GM12873 (cell line): ENCODE results near the gene TECPR1.

Source experiments
- TF ChIP-seq, protein P1 (sequence below): IDR thresholded peaks from 2 replicates; pipeline ENCODE4 v1.5.1; 2012; ENCODE audit warnings: low read depth, mild to moderate bottlenecking, moderate library complexity, low read length, control low read depth; ENCODE audit not compliant: insufficient read depth; ENCODE audit errors: missing control alignments

Gene TECPR1

DNA sequence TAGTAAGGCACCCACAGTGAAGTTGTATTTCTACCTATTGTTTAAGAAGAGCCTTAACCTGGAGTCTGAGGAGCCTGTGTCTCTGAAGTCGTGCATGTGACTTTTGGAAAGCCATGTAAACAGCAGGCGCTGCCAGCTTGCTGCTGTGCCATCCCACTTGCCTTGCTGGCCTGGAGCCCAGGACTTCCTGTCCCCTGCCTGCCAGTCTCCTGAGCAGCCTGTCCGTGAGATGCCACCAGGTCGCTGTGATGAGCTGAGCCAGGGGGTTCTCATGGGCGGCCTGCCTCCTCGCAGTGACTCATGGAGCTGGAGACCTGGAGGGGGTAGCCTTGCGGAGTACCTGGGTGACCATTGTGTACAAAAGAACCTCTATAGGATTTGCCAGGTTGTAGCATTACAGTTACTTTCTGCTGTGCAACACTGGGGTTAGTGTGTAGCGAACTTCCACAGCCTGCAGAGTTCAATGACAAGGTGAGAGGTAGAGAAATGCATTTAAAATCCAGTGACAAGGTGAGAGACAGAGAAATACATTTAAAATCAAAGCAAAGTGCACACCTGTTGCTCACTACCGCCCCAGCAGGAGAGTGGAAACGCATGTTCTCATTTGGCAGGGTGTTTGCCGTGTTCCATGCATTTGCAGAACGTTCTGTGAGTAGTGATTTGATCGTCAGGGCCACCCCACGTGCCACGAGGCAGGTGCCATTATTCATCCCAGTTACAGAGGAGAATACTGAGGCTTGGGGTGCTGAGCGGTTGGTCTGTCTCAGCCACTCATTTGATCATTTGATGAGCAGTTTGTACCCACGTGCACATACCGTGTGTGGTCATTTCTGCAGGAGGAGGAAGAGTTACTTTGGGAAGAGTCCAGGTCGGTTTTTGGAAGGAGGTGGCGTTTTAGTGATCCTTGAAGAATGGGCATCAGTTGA, 77.4 kb downstream of the TECPR1 start:
- TF ChIP-seq, protein P1, sequence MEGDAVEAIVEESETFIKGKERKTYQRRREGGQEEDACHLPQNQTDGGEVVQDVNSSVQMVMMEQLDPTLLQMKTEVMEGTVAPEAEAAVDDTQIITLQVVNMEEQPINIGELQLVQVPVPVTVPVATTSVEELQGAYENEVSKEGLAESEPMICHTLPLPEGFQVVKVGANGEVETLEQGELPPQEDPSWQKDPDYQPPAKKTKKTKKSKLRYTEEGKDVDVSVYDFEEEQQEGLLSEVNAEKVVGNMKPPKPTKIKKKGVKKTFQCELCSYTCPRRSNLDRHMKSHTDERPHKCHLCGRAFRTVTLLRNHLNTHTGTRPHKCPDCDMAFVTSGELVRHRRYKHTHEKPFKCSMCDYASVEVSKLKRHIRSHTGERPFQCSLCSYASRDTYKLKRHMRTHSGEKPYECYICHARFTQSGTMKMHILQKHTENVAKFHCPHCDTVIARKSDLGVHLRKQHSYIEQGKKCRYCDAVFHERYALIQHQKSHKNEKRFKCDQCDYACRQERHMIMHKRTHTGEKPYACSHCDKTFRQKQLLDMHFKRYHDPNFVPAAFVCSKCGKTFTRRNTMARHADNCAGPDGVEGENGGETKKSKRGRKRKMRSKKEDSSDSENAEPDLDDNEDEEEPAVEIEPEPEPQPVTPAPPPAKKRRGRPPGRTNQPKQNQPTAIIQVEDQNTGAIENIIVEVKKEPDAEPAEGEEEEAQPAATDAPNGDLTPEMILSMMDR = no peak

DNA sequence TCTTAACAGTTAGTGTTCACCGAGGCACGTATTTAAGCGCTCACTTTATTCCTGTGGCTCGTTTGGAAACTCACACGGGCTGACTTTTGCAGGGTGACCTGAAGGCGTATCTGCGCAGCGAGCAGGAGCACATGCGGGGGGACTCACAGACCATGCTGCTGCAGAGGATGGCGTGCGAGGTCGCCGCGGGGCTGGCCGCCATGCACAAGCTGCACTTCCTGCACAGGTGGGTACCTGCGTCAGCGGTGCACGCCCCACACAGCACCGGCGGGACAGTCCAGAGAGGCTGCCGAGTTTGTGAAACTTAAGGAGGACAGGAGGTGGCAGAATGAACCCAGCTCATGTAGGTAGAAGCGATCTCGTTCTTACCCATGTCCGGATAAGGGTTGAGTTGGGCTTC, 80.6 kb downstream of the TECPR1 start:
- TF ChIP-seq, protein P1 = no peak

DNA sequence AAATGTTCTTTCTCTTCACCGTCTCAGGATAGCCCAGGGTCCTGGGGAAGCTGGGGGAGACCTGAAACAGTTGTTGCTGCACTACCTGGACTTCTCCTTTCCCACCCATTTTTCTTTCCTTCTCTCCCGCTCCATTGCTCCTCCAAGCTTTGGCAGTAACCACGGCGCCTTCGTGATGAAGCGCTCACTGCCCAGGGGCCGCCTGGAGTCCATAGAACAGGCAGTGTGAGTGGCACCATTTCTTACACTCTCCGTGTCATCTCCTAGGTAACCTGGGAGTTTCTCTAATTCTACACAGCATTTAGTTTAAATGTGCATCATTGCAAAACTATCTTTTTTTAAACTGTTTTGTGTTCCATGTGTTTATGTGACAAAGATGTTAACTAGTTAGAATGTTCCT, 81.1 kb downstream of the TECPR1 start:
- TF ChIP-seq, protein P1 = no peak

DNA sequence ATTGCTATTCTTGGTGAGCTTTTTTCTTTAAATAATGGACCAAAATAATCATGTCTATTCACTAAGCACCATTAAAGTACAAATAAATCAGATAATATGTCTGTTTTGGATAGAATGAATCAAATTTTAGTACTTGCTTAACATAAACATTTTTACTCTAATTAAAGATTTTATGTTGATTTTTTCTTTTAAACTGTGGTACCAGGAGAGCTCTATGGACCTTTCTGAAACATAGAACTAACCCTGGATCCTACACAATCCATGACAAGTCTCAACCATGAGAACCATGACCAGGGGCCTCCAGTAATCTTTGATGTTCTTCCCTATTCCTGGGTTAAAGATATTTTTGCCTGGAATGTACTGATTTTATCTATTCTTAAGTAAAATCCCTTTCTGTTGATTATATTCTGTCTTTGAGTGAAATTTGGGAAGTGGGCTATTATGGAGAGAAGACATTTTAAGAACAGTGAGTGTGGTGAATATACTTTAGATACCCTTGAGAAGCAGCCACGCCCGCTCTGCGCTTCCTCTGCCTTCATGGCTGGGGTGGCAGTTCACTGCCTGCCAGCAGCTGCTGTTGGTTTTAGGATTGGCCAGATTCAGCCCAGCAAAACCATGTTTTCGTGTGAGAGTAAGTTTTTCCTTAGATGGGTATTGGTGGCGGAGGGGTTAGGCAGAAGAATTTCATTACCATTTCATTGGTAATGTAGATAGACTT, 83.0 kb downstream of the TECPR1 start:
- TF ChIP-seq, protein P1 = no peak

DNA sequence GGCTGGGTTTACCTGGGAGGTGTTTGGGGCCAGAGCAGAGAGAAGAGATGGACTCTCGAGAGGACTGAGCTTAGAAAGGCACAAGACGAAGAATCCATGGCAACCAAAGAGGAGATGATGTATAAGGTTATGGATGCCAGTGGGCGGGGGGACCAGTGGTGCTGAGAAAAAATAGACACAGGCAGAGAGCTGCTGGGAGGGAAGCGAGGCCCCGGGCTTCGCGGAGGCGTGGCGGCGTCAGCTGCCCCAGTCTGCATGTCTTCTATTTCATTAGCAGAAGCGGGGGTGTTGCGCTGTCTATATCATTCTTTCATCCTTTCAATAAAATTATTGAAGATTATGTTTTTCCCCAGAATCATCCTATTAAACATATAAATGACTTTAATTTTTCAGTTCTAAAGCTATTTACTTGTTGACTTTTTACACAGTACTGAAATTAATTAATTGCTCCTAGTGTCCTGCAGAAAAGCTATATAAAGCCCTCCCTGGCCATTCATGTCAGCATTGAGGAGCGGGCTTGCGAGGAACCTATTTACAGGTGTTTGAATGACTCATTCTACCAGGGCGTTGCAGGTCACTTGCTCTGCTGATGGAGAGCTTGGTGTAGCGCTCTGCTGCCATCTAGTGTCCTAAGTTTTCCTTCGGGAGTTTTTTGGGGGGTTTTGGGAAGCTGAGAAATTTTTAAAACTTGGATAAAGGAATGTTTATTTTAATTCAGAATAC, 83.7 kb downstream of the TECPR1 start:
- TF ChIP-seq, protein P1 = peak; percentile 61

DNA sequence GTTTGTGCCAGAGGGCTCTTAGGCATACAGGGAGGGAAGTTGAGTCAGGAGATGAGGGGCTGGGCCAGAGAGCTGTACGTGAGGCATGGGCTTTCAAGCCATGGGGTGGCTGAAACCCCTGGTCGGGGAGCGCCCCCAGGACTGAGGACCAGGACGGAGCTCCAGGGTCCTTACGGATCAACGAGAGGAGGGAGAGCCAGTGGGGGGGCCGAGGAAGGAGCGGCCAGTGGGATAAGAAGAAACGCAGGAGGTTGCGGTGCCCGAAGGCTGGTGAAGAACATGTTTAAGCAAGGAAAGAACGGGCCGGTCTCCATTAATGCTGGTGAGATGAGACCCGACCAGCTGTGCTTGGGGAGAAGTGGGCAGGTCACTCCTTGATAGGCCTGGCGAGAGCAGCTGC, 84.4 kb downstream of the TECPR1 start:
- TF ChIP-seq, protein P1 = no peak

DNA sequence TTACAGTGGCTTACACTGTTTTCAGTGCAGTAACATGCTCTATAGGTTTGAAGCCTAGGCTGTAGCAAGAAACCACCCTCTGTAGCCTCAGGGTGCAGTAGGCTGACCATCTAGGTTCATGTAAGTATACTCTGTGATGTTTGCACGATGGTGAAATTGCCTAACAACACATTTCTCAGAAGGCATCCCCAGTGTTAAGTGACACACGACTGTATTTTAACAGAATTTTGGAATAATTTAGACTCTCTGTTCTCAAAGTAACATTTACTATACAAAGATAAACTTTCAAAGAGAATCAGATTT, 85.4 kb downstream of the TECPR1 start:
- TF ChIP-seq, protein P1 = no peak
